GM12801 (cell line): ENCODE results near the gene ADH5.

Experiments
- TF ChIP-seq, protein P1 (sequence below): IDR thresholded peaks from one replicate; pipeline ENCODE4 v1.5.1; 2011; ENCODE audit warnings: control low read depth; ENCODE audit not compliant: insufficient read length; ENCODE audit errors: extremely low read depth

The ADH5 gene

DNA sequence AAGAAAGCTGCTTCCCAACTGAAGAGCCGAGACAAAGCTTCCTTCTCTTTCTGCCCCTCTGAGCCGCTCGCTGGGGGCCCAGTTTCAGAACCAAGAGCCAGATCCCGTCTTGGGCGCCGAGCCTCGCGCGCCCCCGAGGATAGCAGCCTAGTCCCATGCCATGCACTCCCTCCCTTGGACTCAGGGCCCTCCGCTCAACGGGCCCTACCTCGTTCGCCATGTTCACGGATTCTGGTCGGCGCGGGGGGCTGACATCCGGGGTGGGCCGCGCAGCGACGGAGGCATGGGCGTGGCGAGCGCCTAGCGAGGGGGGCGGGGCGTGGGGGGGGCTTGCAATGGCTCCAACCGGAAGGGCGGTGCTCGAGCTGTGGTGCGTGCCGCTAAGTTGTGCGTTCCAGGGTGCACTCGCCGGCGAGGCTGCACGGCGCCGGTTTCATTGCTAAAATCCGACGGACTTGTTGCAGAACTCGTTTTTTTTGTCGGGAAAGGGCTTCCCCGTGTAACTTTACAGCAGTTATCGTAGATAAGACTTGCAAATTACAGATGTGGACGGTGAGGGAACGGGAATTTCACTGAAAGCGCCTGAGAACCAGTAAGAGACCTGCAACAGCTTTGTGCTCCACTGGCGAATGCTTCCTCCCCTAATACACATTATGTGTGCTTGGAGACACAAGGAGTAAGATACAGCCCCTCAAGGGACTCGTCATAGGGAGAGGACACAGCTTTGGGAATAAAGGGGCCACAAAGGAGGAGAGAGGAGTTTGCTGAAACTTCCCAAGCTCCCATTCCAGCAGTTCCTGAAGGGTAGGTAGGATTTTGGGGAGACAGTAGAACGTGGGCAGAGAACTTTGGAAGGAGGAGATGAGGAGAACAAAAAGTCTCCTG, at the start of gene ADH5:
TSS of gene ADH5 (minus strand) at position 308 of the 885 bp plus-strand sequence. CDS start at position 220, 88 bp downstream.
- TF ChIP-seq, protein P1, sequence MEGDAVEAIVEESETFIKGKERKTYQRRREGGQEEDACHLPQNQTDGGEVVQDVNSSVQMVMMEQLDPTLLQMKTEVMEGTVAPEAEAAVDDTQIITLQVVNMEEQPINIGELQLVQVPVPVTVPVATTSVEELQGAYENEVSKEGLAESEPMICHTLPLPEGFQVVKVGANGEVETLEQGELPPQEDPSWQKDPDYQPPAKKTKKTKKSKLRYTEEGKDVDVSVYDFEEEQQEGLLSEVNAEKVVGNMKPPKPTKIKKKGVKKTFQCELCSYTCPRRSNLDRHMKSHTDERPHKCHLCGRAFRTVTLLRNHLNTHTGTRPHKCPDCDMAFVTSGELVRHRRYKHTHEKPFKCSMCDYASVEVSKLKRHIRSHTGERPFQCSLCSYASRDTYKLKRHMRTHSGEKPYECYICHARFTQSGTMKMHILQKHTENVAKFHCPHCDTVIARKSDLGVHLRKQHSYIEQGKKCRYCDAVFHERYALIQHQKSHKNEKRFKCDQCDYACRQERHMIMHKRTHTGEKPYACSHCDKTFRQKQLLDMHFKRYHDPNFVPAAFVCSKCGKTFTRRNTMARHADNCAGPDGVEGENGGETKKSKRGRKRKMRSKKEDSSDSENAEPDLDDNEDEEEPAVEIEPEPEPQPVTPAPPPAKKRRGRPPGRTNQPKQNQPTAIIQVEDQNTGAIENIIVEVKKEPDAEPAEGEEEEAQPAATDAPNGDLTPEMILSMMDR, result no peak

DNA sequence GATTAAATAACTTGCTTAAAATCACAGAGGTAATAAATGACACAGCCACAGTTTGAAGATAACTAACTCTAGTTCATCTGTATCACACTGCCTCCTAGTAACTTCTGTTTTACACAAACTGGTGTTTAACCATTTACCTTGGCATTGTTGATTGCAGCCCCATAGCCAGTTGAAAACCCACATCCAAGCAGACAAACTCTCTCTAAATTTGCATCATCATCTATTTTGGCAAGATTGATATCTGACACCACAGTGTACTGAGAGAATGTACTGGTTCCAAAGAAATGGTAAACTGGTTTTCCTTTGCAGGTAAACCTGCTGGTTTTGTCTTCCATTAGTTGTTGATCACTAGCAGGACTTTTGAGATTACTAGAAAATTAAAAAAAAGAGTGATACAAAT, 47.7 kb upstream of the ADH5 start:
- TF ChIP-seq, protein P1, result no peak

DNA sequence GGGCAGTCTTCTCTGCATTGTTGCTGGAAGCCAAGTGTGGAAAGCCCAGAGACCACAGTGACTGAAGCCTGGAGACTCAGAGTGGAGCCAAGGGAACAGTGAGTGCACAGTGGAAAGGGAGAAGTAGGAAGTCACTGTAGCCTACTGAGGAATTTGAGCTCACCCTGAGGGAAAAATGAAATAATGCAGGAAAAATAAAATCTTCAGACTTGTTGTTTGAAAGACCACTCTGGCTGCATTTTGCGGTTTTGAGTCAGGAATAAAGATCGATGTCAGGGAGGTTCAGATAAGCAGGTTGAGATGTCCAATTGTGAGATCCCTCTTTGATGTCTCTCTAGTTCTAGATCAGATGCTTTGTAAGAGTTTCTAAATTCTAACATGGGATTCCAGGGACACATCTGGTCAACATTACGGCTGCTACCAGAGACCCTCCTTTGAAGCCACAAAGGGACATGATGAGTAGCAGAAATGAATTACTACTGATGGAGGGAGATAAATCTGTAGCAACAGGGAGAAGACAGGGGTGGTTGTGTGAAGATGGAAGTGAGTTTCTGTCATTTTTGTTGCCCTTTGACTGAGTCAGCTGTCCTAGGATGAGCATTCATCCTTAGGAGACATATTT, 47.1 kb upstream of the ADH5 start:
- TF ChIP-seq, protein P1, result no peak

DNA sequence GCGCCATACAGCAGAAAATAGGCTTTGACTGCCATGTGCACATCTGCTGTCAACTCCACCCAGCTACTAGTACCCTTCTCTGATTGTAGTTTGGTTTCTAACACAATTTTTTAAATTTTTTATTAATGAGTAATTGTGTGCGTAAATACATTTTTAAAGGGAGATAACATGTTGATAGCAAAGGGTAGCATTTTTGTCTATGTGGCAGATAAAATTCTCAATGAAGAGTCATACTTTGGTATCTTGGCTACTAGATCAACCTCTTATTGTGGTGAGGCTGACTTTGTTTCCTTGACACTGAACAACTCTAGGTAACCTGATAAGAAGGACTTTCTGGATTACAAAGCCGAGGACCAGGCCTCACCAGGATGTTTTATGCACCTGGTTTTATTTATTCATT, 46.0 kb upstream of the ADH5 start:
- TF ChIP-seq, protein P1, result no peak

DNA sequence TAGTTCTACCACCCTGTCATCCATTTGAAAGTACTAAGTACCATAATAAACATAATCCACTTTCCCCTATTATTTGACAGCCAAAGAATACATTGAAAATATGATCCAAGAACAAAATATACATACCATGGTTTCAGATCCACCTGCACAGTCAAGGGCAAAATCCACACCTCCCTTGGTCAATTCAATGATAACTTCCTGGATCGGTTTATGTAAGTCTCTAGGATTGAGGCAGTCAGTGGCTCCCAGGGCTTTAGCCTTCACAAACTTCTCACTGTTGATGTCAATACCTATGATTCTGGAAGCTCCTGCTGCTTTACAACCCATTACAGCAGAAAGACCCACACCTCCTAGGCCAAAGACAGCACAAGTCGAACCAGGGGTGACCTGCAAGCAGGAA, 42.8 kb upstream of the ADH5 start:
- TF ChIP-seq, protein P1, result no peak

DNA sequence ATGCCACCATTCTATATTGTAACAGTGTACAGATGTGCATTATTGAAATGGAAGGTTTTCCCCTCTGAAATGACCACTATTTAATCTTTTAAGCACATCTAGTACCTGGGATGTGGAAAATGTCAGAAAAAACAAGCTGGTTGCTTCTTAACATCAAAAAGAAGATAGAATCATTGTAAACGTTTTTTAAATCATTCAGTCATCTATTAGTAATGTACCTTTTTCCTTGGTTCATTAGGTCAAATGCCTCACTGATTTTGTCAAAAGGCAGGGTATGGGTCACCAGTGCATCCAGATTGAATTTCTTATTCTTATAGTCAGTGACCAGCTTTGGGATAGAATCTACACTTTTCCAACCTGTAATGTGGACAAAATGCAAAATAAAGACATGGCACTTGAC, 37.8 kb upstream of the ADH5 start:
- TF ChIP-seq, protein P1, result no peak

DNA sequence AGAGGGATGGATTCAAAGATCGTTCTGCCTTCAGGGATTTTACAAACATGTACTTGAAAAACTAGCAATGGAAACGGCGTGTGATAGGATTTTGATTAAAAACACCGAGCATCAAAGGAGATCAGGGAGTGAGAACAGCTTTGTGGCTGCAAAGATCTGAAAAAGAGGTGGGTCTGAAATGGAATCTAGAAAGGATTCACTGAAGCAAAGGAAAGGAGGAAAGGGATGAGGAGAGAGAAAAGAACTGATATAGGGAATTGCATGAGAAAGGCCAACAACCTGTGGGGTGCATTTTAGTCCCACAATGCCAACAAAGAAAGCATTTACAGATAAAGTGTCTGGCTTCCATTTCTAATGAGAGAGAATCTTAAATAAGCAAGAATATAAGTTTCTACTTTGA, 32.4 kb upstream of the ADH5 start:
- TF ChIP-seq, protein P1, result no peak
